HG03432 (cell line): ENCODE measurements around the gene CRYBB1.
"Not testable (repeated sequence)": the region's sequence is repeated elsewhere in the genome, so short reads cannot be mapped to it uniquely, and the experiment has no call there.

Experiments
- ATAC-seq: cut with Tn5 transposase; IDR thresholded peaks from one replicate; pipeline ENCODE4 v1.9.1; 2021; ENCODE audit warnings: mild to moderate bottlenecking, moderate library complexity; ENCODE audit not compliant: unreplicated experiment

The CRYBB1 gene

DNA sequence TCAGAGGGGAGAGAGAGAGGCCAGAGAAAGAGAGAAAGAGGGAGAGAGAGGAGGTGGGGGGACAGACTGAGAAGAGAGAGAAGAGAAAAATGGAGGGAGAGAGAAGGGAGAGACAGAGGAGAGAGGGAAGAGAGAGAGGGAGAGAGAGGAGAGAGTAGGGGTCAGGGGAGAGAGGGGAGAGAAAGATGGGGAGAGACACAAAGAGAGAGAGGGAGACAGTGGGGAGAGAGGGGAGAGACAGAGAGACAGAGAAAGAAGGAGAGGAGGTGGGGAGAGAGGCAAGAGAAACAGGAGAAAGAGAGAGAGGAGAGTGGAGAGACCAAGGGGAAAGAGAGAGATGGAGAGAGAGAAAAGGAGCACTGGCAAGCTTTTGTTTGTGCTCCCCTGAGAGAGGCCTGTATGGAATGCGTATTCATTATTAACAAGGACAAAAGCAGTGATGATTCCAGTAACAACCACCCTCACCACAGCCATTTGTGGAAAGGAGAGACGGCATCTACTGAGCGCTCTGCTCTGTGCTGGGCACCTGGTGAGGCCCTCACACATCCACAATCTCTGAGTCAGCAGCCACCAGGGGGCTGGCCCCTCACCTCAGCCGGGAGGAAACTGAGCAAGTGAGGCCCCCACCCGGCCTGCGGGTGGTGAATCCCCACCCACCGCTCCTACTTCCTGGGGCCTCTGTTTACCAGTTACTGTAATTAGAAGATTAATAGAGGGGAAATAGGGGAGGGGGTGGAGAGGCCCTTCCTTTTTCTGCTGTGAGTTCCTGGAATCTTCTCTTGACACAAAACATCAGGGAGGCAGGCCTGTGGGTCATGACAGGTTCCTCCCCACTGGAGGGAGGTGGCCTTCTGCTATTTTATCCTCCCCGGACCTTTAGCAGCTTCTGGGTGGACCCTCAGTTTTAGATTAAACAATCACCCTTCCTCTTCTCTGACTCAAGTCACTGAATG lies 24.9 kb upstream of the CRYBB1 start:
- ATAC-seq: no peak

DNA sequence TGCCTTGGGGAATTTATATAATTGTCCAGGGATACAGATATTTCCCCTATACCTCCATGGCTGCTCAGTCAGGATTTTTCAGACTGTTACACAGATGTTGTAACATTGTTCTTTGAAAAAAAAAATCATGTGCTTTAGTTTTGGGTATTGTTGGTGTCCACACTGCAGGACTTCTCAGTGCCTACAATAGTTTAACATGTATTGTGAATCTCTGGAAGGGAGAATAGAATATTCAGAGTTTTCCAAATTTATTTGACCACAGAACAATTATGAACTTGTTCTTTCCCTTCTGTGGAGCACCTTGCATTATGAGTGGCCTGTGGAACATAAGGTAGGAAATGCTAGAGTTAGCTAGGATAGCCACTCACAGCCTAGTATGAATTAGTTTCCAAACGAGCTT lies 18.5 kb upstream of the CRYBB1 start:
- ATAC-seq: no peak

DNA sequence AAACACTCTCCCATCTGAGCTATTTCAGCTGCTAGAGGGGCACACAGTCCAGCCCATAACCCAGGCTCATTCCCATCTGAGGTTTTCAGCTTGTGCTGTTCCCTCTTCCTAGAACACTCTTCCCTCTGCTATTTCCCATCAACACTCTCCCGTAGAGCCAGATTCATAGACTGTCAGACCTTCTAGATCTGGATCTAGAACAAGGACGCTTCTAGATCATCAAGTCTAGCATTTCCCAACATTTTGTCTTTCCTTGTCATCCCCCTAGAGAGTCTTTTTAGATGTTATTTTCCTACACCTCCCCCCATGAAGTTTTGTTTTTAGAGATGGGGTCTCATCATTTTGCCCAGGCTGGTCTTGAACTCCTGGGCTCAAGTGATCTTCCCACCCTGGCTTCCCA lies 17.3 kb upstream of the CRYBB1 start:
- no peak for ATAC-seq

DNA sequence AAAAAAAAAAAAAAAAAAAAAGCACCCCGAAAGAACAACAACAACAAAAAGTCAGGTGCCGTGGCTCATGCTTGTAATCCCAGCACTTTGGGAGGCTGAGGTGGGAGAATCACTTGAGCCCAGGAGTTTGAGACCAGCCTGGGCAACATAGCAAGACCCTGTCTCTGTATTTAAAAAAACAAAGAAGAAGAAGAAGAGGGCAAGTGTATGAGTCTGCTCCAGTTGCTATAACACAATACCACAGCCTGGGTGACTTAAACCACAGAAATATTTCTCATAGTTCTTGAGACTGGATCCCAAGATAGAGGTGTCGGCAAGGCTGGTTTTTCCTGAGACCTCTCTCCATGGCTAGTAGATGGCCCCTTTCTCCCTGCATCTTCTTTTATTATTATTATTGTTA lies 16.4 kb upstream of the CRYBB1 start:
- ATAC-seq: no peak

DNA sequence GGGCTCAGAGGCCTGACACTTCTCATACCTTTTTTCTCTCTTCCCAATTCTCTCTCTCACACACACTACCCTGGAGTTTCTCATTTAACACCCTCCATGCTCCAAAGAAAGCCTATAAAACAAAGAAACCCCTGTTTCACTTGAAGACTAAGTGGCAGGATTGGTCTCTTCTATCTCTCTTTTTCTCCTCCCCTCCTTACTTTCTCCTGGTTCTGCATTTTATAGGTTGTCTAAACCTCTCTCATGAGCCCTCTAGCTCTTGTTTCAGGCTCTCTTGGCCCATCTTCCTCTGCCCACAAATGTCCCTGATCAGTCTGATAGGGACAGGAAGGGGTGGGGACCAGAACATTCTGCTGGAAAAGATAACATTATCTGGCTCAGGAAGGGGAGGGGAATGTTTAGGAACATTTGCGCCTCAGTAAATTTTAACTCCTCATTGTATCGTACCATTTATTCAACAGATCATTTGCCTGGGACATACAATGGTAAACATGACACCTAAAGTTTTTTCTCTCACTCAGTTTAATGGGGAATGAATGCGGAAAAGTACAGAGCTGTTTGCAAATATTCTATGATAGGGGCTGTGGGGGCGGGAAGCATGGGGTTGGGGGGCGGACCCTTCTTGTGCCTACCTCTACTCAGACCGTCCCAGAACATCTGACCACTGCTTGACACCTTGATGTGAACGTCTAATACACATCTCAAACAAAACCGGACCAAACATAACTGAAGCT lies 14.8 kb upstream of the CRYBB1 start:
- no peak for ATAC-seq

DNA sequence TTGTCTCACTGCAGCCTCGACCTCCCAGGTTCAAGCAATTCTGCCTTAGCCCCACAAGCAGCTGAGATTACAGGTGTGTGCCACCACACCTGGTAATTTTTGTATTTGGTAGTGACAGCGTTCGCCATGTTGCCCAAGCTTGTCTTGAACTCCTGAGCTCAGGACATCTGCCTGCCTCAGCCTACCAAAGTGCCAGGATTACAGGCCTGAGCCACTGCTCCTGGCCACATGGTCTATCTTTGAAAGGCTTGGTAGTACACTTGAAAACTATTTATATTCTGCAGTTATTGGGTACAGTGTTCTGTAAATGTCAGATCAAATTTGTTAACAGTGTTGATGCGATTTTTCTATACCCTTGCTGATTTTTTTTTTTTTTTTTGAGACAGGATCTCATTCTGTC lies 13.5 kb upstream of the CRYBB1 start:
- no peak for ATAC-seq

DNA sequence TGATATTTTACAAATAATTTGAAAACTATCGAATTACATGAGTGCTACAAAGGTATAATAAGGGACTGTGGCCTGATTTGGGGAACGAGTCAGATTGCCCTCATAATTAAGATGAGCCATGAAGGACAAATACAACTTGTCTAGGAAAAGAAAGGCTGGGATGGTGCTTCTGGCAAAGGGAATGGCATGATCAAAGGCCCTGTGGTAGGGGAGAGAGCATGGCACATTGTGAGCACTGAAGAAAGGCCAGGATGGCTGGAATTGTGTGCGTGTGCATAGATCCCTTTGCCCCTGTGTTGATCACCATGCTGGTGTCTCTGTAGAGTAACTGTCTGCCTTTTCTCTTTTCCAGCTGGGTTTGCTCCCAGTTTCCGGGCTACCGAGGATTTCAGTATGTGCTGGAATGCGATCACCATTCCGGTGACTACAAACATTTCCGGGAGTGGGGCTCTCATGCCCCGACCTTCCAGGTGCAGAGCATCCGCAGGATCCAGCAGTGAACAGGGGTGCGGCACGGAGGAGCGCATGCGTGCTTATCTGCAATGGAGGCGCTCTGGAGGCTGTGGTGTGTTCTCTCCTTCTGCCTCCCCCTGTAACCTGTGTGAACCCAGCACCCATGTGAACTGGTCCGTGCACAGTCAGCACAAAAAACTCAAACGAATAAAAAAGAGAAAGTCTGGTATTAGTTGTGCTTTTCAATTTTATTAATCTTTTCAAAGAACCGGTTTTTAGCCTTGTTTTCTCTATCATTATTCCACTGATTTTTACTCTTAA lies 12.3 kb upstream of the CRYBB1 start:
- ATAC-seq: no peak

DNA sequence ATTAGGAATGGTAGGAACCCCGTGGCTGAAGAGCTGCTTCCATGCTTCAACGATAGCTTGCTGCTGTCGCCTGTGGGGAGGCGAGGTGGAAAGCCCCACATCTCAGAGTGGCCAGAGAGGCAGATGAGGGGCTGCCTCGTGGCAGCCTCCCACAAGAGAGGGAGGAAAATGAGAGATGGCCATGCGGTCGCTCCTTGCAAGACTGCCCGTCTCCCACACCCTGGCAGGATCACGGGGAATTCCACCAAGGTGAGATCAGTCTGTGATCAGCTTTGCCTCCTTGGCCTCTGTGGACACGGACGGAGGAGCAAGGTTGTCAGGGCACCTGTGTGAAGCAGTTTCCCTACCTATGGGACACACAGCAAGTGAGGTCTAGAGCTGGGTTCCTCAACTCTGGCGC lies 7.0 kb upstream of the CRYBB1 start:
- no peak for ATAC-seq

DNA sequence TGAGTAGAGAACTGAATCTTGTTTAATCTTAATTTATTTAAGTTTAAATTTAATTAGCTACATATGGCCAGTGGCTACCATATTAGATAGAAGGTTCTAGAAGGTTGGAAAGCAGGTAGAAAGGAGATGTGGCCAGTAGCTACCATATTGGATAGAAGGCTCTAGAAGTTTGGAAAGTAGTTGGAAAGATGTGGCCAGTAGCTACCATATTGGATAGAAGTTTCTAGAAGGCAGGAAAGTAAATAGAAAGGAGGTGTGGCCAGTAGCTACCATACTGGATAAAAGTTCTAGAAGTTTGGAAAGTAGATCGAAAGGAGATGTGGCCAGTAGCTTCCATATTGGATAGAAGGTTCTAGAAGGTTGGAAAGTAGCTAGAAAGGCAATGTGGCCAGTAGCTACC lies 6.2 kb upstream of the CRYBB1 start:
- no peak for ATAC-seq

DNA sequence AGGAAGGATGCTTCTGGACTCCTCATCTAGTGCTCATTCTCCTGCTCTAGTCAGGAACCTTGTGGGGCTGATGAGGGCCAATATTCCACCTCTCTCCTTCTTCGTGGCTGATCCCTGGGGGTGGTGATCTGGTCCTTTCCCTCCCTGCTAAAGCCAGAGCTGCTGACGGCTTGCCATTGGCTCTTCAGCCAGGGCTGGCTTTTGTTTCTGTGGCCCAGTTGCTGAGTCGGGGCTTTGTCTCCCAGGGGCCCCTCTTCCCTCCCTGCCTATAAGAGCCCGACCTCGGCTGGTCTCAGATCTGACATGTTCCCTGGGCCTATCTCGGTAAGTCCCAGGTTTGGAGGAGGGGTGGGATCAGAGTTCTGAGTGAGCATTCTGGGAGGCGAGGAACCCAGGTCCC lies 3.8 kb upstream of the CRYBB1 start, which contains the start of gene CRYBA4:
TSS of gene CRYBA4 (plus strand) at position 301 of the 400 bp plus-strand sequence. CDS start 634 bp downstream, outside the sequence.
- no peak for ATAC-seq

DNA sequence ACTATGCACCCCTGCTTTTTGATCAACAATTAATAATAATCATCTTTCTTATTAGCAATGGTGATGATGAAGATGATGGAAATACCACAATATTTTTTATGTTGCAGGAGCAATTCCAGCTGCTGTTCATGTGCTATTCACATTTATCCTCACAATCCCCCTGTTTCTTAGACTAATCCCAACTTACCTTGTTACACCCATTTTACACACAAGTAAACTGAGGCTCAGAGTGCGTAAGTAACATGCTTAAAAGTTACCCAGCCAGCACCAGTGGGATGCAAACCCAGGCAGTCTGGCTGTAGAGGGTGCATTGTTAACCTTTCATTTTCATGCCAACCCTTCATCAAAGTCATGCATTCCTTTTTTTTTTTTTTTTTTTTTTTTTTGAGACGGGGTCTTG lies 2.4 kb upstream of the CRYBB1 start:
- ATAC-seq: no peak

DNA sequence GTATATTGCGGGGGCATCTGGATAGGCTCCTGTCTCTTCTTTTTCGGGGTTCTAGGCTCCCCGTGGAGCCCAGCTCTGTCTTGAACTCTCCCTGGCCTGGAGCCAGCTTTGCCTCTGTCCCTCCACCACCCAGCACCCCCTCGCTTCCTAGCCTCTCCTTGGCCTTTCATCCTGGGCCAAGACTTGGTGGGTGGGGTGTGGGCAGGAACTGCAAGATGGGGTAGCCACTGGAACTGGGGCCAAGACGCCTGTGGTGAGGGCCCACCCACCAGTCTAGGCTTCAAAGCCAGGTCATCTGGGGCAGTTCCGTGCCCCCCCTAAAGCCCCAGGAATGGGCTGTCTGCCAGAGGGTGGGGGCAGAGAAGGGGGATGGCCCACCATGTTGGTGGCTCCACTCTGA lies 1.7 kb upstream of the CRYBB1 start:
- ATAC-seq: no peak

DNA sequence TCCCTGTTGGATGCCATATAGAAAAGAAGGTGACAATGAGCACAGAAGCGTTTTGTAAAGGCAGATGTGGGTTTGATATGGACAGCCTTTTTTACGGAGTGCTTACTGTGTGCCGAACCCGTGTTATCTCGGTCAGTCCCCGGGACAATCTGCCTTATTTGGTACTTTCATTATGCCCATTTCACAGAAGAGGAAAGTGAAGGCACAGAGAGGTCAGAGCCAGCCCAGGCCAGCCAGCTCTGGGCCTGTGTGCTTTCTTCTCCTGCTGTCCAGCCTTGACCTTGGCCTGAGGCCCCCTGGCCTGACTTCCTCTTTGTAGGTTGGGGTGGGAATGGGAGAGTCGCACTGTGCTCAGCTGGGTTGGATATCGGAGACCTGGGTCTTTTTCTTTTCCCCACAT lies 628 bp upstream of the CRYBB1 start:
- ATAC-seq: no peak

DNA sequence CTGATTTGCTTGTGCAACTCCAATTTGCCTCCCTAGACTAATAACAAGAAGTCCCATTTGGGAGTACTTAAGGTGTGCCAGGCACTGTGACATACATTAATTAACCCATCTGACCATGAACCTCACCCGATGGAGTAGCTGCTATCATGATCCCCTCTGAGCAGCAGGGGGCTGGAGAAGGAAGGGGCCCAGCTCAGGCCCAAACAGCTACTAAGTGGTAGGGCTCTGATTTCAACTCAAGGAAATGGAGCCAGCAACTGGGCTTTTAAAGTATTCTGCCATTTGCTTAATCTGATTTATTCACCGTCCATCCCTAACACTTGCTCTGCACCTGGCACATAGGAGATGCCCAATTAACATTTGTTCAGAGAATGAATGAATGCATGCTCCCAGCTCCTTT lies 1.2 kb downstream of the CRYBB1 start:
- ATAC-seq: no peak

DNA sequence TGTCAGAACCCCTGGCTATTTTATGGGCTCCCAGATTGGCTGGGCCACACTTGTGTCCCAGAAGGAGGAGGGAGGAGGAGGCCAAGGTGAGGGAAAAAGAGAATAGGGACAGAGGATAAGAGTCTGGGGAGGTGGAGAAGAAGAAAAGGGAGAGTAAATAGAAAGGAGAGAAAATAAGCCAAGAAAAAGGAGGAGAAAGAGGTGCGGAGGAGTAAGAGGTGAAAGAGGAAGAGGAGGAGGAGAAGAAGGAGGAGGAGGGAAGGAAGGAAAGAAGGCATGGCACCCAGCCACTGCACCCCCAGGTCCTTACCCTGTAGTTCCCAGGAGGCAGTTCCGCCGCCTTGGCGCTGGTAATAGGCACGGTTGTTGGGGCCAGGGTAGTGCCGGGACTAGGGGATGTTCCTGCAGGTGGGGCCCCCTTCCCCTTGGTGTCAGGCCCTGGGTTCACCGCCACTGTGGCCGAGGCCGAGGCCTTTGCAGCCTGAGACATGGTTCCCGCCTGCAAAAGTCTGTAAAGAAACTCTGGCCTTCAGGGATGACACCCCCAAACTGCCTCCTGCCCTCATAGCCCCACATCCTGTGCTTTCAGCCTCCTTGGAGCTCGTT lies 1.9 kb downstream of the CRYBB1 start:
- no peak for ATAC-seq

DNA sequence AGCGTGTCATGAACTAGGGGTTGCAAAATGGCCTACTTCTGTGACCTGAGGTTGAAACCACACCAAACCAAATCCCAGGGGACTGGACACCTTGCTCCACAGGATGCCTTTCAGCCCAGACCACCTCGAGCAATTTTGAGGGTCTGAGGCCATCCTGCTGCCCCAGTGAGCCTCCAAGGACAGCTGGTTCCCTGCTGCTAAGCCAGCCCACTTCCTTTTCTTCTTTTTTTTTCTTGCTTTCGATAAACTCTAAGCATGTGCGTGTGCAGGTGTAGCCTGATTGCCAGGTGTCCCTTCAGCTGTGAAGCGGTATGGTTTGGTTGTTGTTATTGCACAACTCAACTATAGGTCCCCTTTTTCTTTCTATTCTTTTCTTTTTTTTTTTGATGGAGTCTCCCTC lies 2.7 kb downstream of the CRYBB1 start:
- ATAC-seq: peak; percentile 51

DNA sequence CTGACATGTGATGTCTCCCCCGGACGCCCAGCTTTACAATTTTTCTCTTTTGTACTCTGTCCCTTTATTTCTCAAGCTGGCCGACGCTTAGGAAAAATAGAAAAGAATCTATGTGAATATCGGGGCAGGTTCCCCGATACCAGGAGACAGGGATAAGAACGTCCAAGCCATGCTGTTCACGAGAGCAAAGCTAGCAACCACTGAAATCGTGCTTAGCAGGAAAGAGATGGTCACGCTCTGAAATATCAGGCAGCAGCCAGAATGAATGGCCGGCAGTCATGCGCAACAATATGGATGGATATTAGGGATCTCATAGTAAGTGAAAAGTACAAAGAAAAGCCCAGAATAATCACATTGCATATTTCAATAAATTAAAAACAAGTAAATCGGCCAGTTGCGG lies 3.5 kb downstream of the CRYBB1 start:
- no peak for ATAC-seq

DNA sequence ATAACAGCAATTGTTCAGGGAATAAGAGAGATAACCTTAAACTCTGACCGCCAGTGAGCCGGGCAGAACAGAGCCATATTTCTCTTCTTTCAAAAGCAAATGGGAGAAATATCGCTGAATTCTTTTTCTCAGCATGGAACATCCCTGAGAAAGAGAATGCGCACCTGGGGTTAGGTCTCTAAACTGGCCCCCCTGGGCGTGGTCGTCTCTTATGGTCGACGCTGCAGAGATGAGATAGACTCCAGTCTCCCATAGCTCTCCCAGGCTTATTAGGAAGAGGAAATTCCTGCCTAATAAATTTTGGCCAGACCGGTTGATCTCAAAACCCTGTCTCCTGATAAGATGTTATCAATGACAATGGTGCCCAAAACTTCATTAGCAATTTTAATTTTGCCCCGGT lies 4.1 kb downstream of the CRYBB1 start:
- not testable (repeated sequence) for ATAC-seq

DNA sequence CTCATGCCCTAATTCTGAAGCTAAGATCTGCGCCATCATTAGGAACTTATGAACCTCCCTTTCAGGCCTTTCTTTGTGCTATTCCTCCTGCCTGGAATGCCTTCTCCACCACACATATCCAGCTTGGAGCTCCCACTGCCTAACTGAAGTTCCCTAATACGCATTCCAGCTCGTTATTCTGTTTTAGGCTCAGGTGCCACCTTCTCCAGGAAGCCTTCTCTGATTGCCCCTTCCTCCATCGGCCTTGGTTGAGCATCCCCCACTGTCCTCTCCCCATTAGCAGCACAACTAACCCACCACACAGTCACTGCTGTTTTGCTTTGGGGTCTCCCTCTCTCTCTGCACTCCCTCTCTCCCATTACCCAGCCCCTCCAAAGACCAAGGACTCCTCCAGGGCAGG lies 5.2 kb downstream of the CRYBB1 start:
- ATAC-seq: no peak

DNA sequence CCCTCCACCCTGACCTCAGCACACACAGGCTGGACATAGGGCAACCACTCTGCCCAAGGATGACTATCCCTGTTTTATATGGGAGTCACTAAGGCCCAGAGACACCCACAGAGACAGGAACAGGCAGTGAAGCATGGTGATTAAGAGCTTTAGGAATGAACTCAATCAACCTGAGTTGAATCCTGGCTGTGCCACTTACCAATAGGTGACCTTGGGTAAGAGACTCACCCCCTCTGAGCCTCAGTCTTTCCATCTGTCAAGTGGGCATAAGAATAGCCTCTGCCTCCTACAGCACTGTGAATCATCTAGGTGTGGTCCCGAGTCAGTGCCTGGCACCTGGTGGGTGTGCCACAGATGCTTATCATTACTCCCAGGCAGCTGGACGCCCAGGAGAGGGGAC lies 6.8 kb downstream of the CRYBB1 start:
- ATAC-seq: no peak
